HL-60 (cell line): ENCODE data around the gene FADD.

Experiments used
- DNase-seq, 2 experiments: peaks; one replicate each; pipeline ENCODE4 v3.0.0-alpha.2; 2010 to 2020; ENCODE audit warnings: low read depth in 1 of 2, low spot score in 1 of 2
- H3K27ac ChIP-seq: fragments of 250-450 bp; sonication (Bioruptor Pico); replicated peaks from 2 replicates; pipeline ENCODE4 v1.5.1; 2020; ENCODE audit warnings: mild to moderate bottlenecking, moderate library complexity
- H3K27me3 ChIP-seq: fragments of 250-450 bp; sonication (Bioruptor Pico); 2 replicates; pipeline ENCODE4 v1.5.1; 2021; ENCODE audit warnings: mild to moderate bottlenecking, moderate library complexity; ENCODE audit not compliant: insufficient read depth, poor library complexity, severe bottlenecking
- H3K4me3 ChIP-seq: replicated peaks from 2 replicates; pipeline ENCODE4 v1.5.1; 2011; ENCODE audit warnings: mild to moderate bottlenecking, control low read depth, low read length; ENCODE audit not compliant: insufficient read depth
- CTCF ChIP-seq: IDR thresholded peaks from one replicate; pipeline ENCODE4 v1.5.1; 2011; ENCODE audit warnings: low read length, control low read depth, inconsistent platforms; ENCODE audit not compliant: insufficient read depth
- GABPA ChIP-seq: IDR thresholded peaks from 2 replicates; pipeline ENCODE4 v1.6.1; 2012; ENCODE audit warnings: low read depth
- POLR2AphosphoS5 ChIP-seq: IDR thresholded peaks from 2 replicates; pipeline ENCODE4 v1.6.1; 2012; ENCODE audit warnings: low read depth
- SPI1 ChIP-seq: IDR thresholded peaks from 2 replicates; pipeline ENCODE4 v1.6.1; 2012; ENCODE audit warnings: low read depth, mild to moderate bottlenecking, borderline replicate concordance
- TF ChIP-seq, protein P1 (sequence below): IDR thresholded peaks from 2 replicates; pipeline ENCODE4 v1.6.1; 2012; ENCODE audit warnings: low read depth; ENCODE audit not compliant: insufficient replicate concordance

The FADD gene

GRCh38 chr11:70241709-70242108 lies 38.6 kb downstream of the FADD start:
- H3K4me3 ChIP-seq = no peak overlapping the region
- H3K27ac ChIP-seq = no peak overlapping the region
- no peak for TF ChIP-seq CTCF
- TF ChIP-seq GABPA = no peak
- no peak for TF ChIP-seq SPI1
- TF ChIP-seq, protein P1, sequence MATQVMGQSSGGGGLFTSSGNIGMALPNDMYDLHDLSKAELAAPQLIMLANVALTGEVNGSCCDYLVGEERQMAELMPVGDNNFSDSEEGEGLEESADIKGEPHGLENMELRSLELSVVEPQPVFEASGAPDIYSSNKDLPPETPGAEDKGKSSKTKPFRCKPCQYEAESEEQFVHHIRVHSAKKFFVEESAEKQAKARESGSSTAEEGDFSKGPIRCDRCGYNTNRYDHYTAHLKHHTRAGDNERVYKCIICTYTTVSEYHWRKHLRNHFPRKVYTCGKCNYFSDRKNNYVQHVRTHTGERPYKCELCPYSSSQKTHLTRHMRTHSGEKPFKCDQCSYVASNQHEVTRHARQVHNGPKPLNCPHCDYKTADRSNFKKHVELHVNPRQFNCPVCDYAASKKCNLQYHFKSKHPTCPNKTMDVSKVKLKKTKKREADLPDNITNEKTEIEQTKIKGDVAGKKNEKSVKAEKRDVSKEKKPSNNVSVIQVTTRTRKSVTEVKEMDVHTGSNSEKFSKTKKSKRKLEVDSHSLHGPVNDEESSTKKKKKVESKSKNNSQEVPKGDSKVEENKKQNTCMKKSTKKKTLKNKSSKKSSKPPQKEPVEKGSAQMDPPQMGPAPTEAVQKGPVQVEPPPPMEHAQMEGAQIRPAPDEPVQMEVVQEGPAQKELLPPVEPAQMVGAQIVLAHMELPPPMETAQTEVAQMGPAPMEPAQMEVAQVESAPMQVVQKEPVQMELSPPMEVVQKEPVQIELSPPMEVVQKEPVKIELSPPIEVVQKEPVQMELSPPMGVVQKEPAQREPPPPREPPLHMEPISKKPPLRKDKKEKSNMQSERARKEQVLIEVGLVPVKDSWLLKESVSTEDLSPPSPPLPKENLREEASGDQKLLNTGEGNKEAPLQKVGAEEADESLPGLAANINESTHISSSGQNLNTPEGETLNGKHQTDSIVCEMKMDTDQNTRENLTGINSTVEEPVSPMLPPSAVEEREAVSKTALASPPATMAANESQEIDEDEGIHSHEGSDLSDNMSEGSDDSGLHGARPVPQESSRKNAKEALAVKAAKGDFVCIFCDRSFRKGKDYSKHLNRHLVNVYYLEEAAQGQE = no peak
- no peak for TF ChIP-seq POLR2AphosphoS5
- DNase-seq = no peak
- H3K27me3 ChIP-seq = no peaks in the 10 kb centered on the region

- no peak for DNase-seq
- Histone ChIP-seq H3K4me3 (no peak overlapping the region), H3K27ac (no peak overlapping the region), H3K27me3 (no peaks in the 10 kb centered on the region)
- TF ChIP-seq SPI1 (no peak), POLR2AphosphoS5 (no peak), GABPA (no peak), CTCF (no peak)
- TF ChIP-seq, protein P1 = no peak
Observed at GRCh38 chr11:70242885-70243284, 39.8 kb downstream of the FADD start.

- TF ChIP-seq POLR2AphosphoS5 = no peak
- TF ChIP-seq GABPA = no peak
- TF ChIP-seq CTCF = no peak
- TF ChIP-seq, protein P1 = no peak
- no peak for TF ChIP-seq SPI1
Observed at GRCh38 chr11:70243912-70244652, 41.0 kb downstream of the FADD start.

More at GRCh38 chr11:70243912-70244652, 41.0 kb downstream of the FADD start:
- H3K27ac ChIP-seq = no peak overlapping the region
- H3K4me3 ChIP-seq = no peak overlapping the region
- H3K27me3 ChIP-seq = no peaks in the 10 kb centered on the region
- DNase-seq = no peak
